ENCODE data around the gene MLXIPL.
"Not testable (repeated sequence)": the region's sequence is repeated elsewhere in the genome, so short reads cannot be mapped to it uniquely, and the experiment has no call there.

- TF ChIP-seq CTCF (IDR thresholded peaks at IDR 0.05; ENCODE audit: poor library complexity, severe bottlenecking); REST (IDR thresholded peaks at IDR 0.05; ENCODE audit: borderline replicate concordance); POLR2AphosphoS5 (IDR thresholded peaks at IDR 0.05); SMC3 (conservative IDR thresholded peaks at IDR 0.05; ENCODE audit: poor library complexity); EP300 (conservative IDR thresholded peaks at IDR 0.05; ENCODE audit: poor library complexity, severe bottlenecking); MXI1 (conservative IDR thresholded peaks at IDR 0.05; ENCODE audit: poor library complexity, severe bottlenecking); TAF1 (IDR thresholded peaks at IDR 0.05; ENCODE audit: low read depth); EZH2 (IDR thresholded peaks at IDR 0.05; ENCODE audit: borderline replicate concordance, insufficient read depth, low read length, poor library complexity, severe bottlenecking): not testable (repeated sequence)
Measured at GRCh38 chr7:73550093-73550492, 74.2 kb downstream of the MLXIPL start.

Measured in neural cell (in vitro differentiated cells).